Activated T-cell treated with anti-CD3 and anti-CD28 coated beads for 4 hours (primary cell): ENCODE measurements around the gene BBLN.
"Not testable (repeated sequence)": the region's sequence is repeated elsewhere in the genome, so short reads cannot be mapped to it uniquely, and the experiment has no call there.

Experiments used
- DNase-seq: peaks from one replicate; pipeline ENCODE4 v3.0.0-alpha.2; 2020

Gene BBLN

GRCh38 chr9:128159784-128160602 lies at the start of gene BBLN:
Gene BBLN (plus strand): TSS chr9:128160265. CDS start chr9:128160408, 143 bp downstream.
- DNase-seq: peak; percentile 93

GRCh38 chr9:128111726-128112125 lies 48.3 kb upstream of the BBLN start:
- DNase-seq: not testable (repeated sequence)

- DNase-seq: no peak
Measured at GRCh38 chr9:128113526-128114325, 46.3 kb upstream of the BBLN start.

- DNase-seq: no peak
Measured at GRCh38 chr9:128114326-128115186, 45.5 kb upstream of the BBLN start.

- DNase-seq: no peak
Measured at GRCh38 chr9:128115187-128116103, 44.6 kb upstream of the BBLN start.

GRCh38 chr9:128116104-128117083 lies 43.7 kb upstream of the BBLN start:
- DNase-seq: no peak

- DNase-seq: peak; percentile 97
Measured at GRCh38 chr9:128117613-128118471, 42.2 kb upstream of the BBLN start.

- DNase-seq: no peak
Measured at GRCh38 chr9:128118472-128118857, 41.6 kb upstream of the BBLN start.

- DNase-seq: no peak
Measured at GRCh38 chr9:128118971-128119665, 40.9 kb upstream of the BBLN start.

- no peak for DNase-seq
Measured at GRCh38 chr9:128120061-128120740, 39.9 kb upstream of the BBLN start.

GRCh38 chr9:128120741-128121465 lies 39.2 kb upstream of the BBLN start:
- DNase-seq: no peak

GRCh38 chr9:128121466-128121810 lies 38.6 kb upstream of the BBLN start:
- DNase-seq: no peak

GRCh38 chr9:128121924-128122808 lies 37.9 kb upstream of the BBLN start:
- DNase-seq: no peak

- DNase-seq: no peak
Measured at GRCh38 chr9:128122809-128123175, 37.3 kb upstream of the BBLN start.

GRCh38 chr9:128123451-128124080 lies 36.5 kb upstream of the BBLN start:
- DNase-seq: no peak

GRCh38 chr9:128124451-128124850 lies 35.6 kb upstream of the BBLN start:
- no peak for DNase-seq
